ENCODE data around the gene EMP1.

Gene EMP1

GRCh38 chr12:13223941-13224340 is 27.4 kb downstream of the EMP1 start:
- DNase-seq: no peak

- DNase-seq: no peak
Observed at GRCh38 chr12:13227191-13227590, 30.7 kb downstream of the EMP1 start.

- DNase-seq: no peak
Observed at GRCh38 chr12:13228579-13228978, 32.1 kb downstream of the EMP1 start.

GRCh38 chr12:13229504-13229903 is 33.0 kb downstream of the EMP1 start:
- DNase-seq: no peak

GRCh38 chr12:13230500-13230899 is 34.0 kb downstream of the EMP1 start:
- DNase-seq: peak; percentile 61

GRCh38 chr12:13233830-13234641 is 37.5 kb downstream of the EMP1 start:
- peak; percentile 56 for DNase-seq

GRCh38 chr12:13238204-13238603 is 41.7 kb downstream of the EMP1 start:
- no peak for DNase-seq

- no peak for DNase-seq
Observed at GRCh38 chr12:13241833-13242488, 45.4 kb downstream of the EMP1 start.

- DNase-seq: no peak
Observed at GRCh38 chr12:13242936-13243335, 46.4 kb downstream of the EMP1 start.

GRCh38 chr12:13243516-13244070 is 47.1 kb downstream of the EMP1 start:
- no peak for DNase-seq

- DNase-seq: no peak
Observed at GRCh38 chr12:13247596-13247995, 51.1 kb downstream of the EMP1 start.

- no peak for DNase-seq
Observed at GRCh38 chr12:13248964-13249363, 52.4 kb downstream of the EMP1 start.

GRCh38 chr12:13250416-13250815 is 53.9 kb downstream of the EMP1 start:
- no peak for DNase-seq

- DNase-seq: no peak
Observed at GRCh38 chr12:13251521-13251920, 55.0 kb downstream of the EMP1 start.

GRCh38 chr12:13252024-13252423 is 55.5 kb downstream of the EMP1 start:
- no peak for DNase-seq

GRCh38 chr12:13252616-13253015 is 56.1 kb downstream of the EMP1 start:
- DNase-seq: no peak

- no peak for DNase-seq
Observed at GRCh38 chr12:13253966-13254760, 57.6 kb downstream of the EMP1 start.

- peak; percentile 92 for DNase-seq
Observed at GRCh38 chr12:13255792-13256691, 59.5 kb downstream of the EMP1 start.

- no peak for DNase-seq
Observed at GRCh38 chr12:13256692-13257045, 60.1 kb downstream of the EMP1 start.

GRCh38 chr12:13257356-13257875 is 60.9 kb downstream of the EMP1 start:
- no peak for DNase-seq

- peak; percentile 75 for DNase-seq
Observed at GRCh38 chr12:13258197-13258596, 61.7 kb downstream of the EMP1 start.

GRCh38 chr12:13258717-13259119 is 62.2 kb downstream of the EMP1 start:
- DNase-seq: no peak

All from right forelimb (tissue), 1 donor.